HL-60 (cell line): ENCODE data around the gene VPS35.

Source experiments
- CTCF ChIP-seq: IDR thresholded peaks from one replicate; pipeline ENCODE4 v1.5.1; 2011; ENCODE audit warnings: low read length, control low read depth, inconsistent platforms; ENCODE audit not compliant: insufficient read depth
- POLR2AphosphoS5 ChIP-seq: IDR thresholded peaks from 2 replicates; pipeline ENCODE4 v1.6.1; 2012; ENCODE audit warnings: low read depth

DNA sequence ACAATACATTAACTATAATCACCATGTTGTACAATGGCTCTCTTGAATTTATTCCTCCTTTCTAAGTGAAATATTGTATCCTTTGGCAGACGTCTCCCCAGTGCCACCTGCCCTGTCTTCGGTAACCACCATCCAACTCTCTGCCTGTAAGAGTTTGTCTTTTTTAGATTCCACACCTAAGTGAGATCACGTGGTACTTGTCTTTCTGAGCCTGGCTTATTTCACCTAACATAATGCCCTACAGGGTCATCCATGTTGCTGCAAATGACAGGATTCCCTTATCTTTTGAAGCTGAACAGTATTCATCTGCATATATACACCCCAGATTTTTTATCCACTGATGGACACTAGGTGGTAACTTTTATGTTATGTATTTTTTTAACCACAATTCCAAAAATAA lies 24.7 kb upstream of the VPS35 start:
- TF ChIP-seq CTCF (no peak), POLR2AphosphoS5 (no peak)
